H9 (cell line): ENCODE results near the gene CDCP2. TPM values are rescaled to one million over a fixed set of nuclear protein-coding genes. Genes with fewer than 3 reads are reported as not detected.
A peak's percentile ranks its signal among the peaks of the same experiment; 100 is the strongest.

Experiments
- DNase-seq: peaks from one replicate; pipeline ENCODE4 v3.0.0-alpha.2; 2017
- H2AFZ ChIP-seq: one replicate; pipeline ENCODE4 v1.6.1; 2013; ENCODE audit warnings: mild to moderate bottlenecking, low read length, control low read depth, moderate library complexity
- H2AK5ac ChIP-seq: 2 replicates; pipeline ENCODE4 v1.6.1; 2013; ENCODE audit warnings: low read length, control low read depth, mixed read lengths; ENCODE audit not compliant: insufficient read length
- H2BK120ac ChIP-seq: one replicate; pipeline ENCODE4 v1.6.1; 2013; ENCODE audit warnings: low read depth, mild to moderate bottlenecking, low read length, control low read depth, inconsistent platforms; ENCODE audit not compliant: poor library complexity, severe bottlenecking
- H2BK12ac ChIP-seq: 2 replicates; pipeline ENCODE4 v1.6.1; 2013; ENCODE audit warnings: low read length, control low read depth, mixed read lengths, low read depth; ENCODE audit not compliant: insufficient read length
- H2BK15ac ChIP-seq: 2 replicates; pipeline ENCODE4 v1.6.1; 2013; ENCODE audit warnings: low read depth, low read length, control low read depth
- H2BK20ac ChIP-seq: one replicate; pipeline ENCODE4 v1.6.1; 2013; ENCODE audit warnings: low read depth, mild to moderate bottlenecking, low read length, control low read depth, inconsistent platforms; ENCODE audit not compliant: poor library complexity, severe bottlenecking
- H2BK5ac ChIP-seq: 2 replicates; pipeline ENCODE4 v1.6.1; 2013; ENCODE audit warnings: low read length, control low read depth, mixed read lengths; ENCODE audit not compliant: insufficient read length
- H3K14ac ChIP-seq: 2 replicates; pipeline ENCODE4 v1.6.1; 2013; ENCODE audit warnings: low read length, control low read depth; ENCODE audit not compliant: insufficient read depth
- H3K18ac ChIP-seq: 2 replicates; pipeline ENCODE4 v1.6.1; 2013; ENCODE audit warnings: low read depth, mild to moderate bottlenecking, mixed read lengths, low read length, control low read depth; ENCODE audit not compliant: insufficient read length
- H3K23ac ChIP-seq: 2 replicates; pipeline ENCODE4 v1.6.1; 2013; ENCODE audit warnings: low read length, control low read depth, mixed read lengths, low read depth; ENCODE audit not compliant: insufficient read length
- H3K23me2 ChIP-seq: 2 replicates; pipeline ENCODE4 v1.6.1; 2013; ENCODE audit warnings: low read depth, mild to moderate bottlenecking, mixed read lengths, low read length, control low read depth; ENCODE audit not compliant: insufficient read length, poor library complexity, severe bottlenecking
- H3K27ac ChIP-seq: 2 replicates; pipeline ENCODE4 v1.5.1; 2013; ENCODE audit warnings: low read length, control low read depth, mixed read lengths, low read depth; ENCODE audit not compliant: insufficient read length
- H3K27me3 ChIP-seq: 2 replicates; pipeline ENCODE4 v1.6.1; 2013; ENCODE audit warnings: low read length, control low read depth, inconsistent platforms; ENCODE audit not compliant: insufficient read depth
- H3K4ac ChIP-seq: 2 replicates; pipeline ENCODE4 v1.6.1; 2013; ENCODE audit warnings: low read depth, mild to moderate bottlenecking, control low read depth, inconsistent platforms, low read length, moderate library complexity
- H3K4me1 ChIP-seq: 2 replicates; pipeline ENCODE4 v1.6.1; 2013; ENCODE audit warnings: low read length, control low read depth, inconsistent platforms; ENCODE audit not compliant: insufficient read depth
- H3K4me2 ChIP-seq: 2 replicates; pipeline ENCODE4 v1.6.1; 2013; ENCODE audit warnings: low read length, control low read depth, mixed read lengths; ENCODE audit not compliant: insufficient read length, insufficient read depth
- H3K56ac ChIP-seq: 2 replicates; pipeline ENCODE4 v1.6.1; 2013; ENCODE audit warnings: low read depth, mild to moderate bottlenecking, mixed read lengths, low read length, control low read depth; ENCODE audit not compliant: insufficient read length
- H3K79me1 ChIP-seq: 2 replicates; pipeline ENCODE4 v1.6.1; 2013; ENCODE audit warnings: low read depth, mild to moderate bottlenecking, moderate library complexity, low read length, control low read depth, inconsistent platforms; ENCODE audit not compliant: insufficient read depth, poor library complexity, severe bottlenecking
- H3K79me2 ChIP-seq: 2 replicates; pipeline ENCODE4 v1.6.1; 2013; ENCODE audit warnings: low read length, control low read depth, inconsistent platforms; ENCODE audit not compliant: insufficient read depth
- H3K9ac ChIP-seq: 2 replicates; pipeline ENCODE4 v1.6.1; 2013; ENCODE audit warnings: low read length, control low read depth, mixed read lengths; ENCODE audit not compliant: insufficient read length; ENCODE audit errors: extremely low read depth
- H3K9me3 ChIP-seq: one replicate; pipeline ENCODE4 v1.6.1; 2013; ENCODE audit warnings: low read depth, low read length, inconsistent platforms; ENCODE audit not compliant: control insufficient read depth
- H3T11ph ChIP-seq: one replicate; pipeline ENCODE4 v1.6.1; 2013; ENCODE audit warnings: mild to moderate bottlenecking, low read length, control low read depth, inconsistent platforms
- H4K20me1 ChIP-seq: one replicate; pipeline ENCODE4 v1.6.1; 2013; ENCODE audit not compliant: control insufficient read depth, insufficient read length, insufficient read depth
- H4K5ac ChIP-seq: 2 replicates; pipeline ENCODE4 v1.6.1; 2013; ENCODE audit warnings: low read depth, mild to moderate bottlenecking, mixed read lengths, low read length, control low read depth; ENCODE audit not compliant: insufficient read length
- H4K8ac ChIP-seq: replicated peaks from 2 replicates; pipeline ENCODE4 v1.6.1; 2013; ENCODE audit warnings: low read length, control low read depth, mixed read lengths, low read depth; ENCODE audit not compliant: insufficient read length
- H4K91ac ChIP-seq: 2 replicates; pipeline ENCODE4 v1.6.1; 2013; ENCODE audit warnings: low read depth, mild to moderate bottlenecking, moderate library complexity, mixed read lengths, low read length, control low read depth; ENCODE audit not compliant: insufficient read length
- H3K27ac Mint-ChIP-seq, 3 experiments: 2 replicates in 2 of 3; 3 replicates in 1 of 3; pipeline ENCODE4 v1.8.0; 2020 to 2021; ENCODE audit warnings: mixed read lengths in 3 of 3, mild to moderate bottlenecking in 1 of 3, moderate library complexity in 1 of 3
- H3K27me3 Mint-ChIP-seq: 2 replicates; pipeline ENCODE4 v1.8.0; 2021; ENCODE audit warnings: low read depth, mild to moderate bottlenecking, moderate library complexity, mixed read lengths
- H3K36me3 Mint-ChIP-seq, 3 experiments: 2 replicates in 2 of 3; 3 replicates in 1 of 3; pipeline ENCODE4 v1.8.0; 2020 to 2021; ENCODE audit warnings: low read depth in 3 of 3, mixed read lengths in 3 of 3; ENCODE audit not compliant: insufficient read depth in 1 of 3
- H3K4me1 Mint-ChIP-seq, 2 experiments: 2 replicates each; pipeline ENCODE4 v1.8.0; 2020; ENCODE audit warnings: mixed read lengths in 2 of 2
- H3K4me3 Mint-ChIP-seq, 2 experiments: 2 replicates in 1 of 2; 3 replicates in 1 of 2; pipeline ENCODE4 v1.8.0; 2020 to 2021; ENCODE audit warnings: mild to moderate bottlenecking in 2 of 2, mixed read lengths in 2 of 2, moderate library complexity in 1 of 2
- H3K9me3 Mint-ChIP-seq, 2 experiments: 2 replicates in 1 of 2; 3 replicates in 1 of 2; pipeline ENCODE4 v1.8.0; 2020; ENCODE audit warnings: mild to moderate bottlenecking in 2 of 2, mixed read lengths in 2 of 2, moderate library complexity in 1 of 2
- CTCF ChIP-seq: fragments of 200-600 bp; sonication (generic); conservative IDR thresholded peaks from 3 replicates; pipeline ENCODE4 v1.8.0; 2021; ENCODE audit warnings: antibody characterized with exemption, mild to moderate bottlenecking
- WGBS: extraction: QIAGEN DNeasy Blood & Tissue Kit; methylation state at CpG from one replicate; pipeline ENCODE4 v1.1.7; 2013; ENCODE audit warnings: missing lambda C conversion rate, low lambda C conversion rate, mixed read lengths; ENCODE audit not compliant: insufficient read length; ENCODE audit errors: extremely low coverage; 5-methylcytosine and 5-hydroxymethylcytosine counted together
- total RNA-seq: library from RNA; stranded (reverse); gene quantifications from 2 replicates; pipeline ENCODE4 v1.2.1, GENCODE V29; 2021

Gene CDCP2
- total RNA-seq, 1 experiment from 2014 or later, result not detected

- H3K79me1 ChIP-seq, result no peaks in the 10 kb centered on the region
- no peak overlapping the region for H3T11ph ChIP-seq
- H3K56ac ChIP-seq, result no peak overlapping the region
- Mint-ChIP-seq H3K27ac (no peak overlapping the region), H3K9me3 (no peaks in the 10 kb centered on the region), H3K4me3 (no peak overlapping the region), H3K36me3 (0 out of 7 replicates have a peak, but pooled peaks cover 0 to 2% (median 0%) of the 10 kb centered on the region in 3 experiments), H3K27me3 (no peaks in the 10 kb centered on the region; the same call in 1 of the 2 replicates), H3K4me1 (peaks cover 5 to 8% of the 10 kb centered on the region in 2 experiments; a peak in 2 of 4 replicates)
- no peaks in the 10 kb centered on the region for H3K4me1 ChIP-seq
- no peak overlapping the region for H3K4ac ChIP-seq
- no peak overlapping the region for H2BK12ac ChIP-seq
- peak; percentile 6 for DNase-seq
- H3K9me3 ChIP-seq, result no peaks in the 10 kb centered on the region
- TF ChIP-seq CTCF, result no peak
- no CpG with 5 or more reads among the region's 6 CpGs for WGBS
- H3K79me2 ChIP-seq, result no peaks in the 10 kb centered on the region
- no peak overlapping the region for H4K5ac ChIP-seq
- no peak overlapping the region for H2AFZ ChIP-seq
- no peak overlapping the region for H2BK120ac ChIP-seq
- H3K9ac ChIP-seq, result no peak overlapping the region
- H4K20me1 ChIP-seq, result no peaks in the 10 kb centered on the region
- no peak overlapping the region for H2BK15ac ChIP-seq
- no peak overlapping the region for H3K14ac ChIP-seq
- H3K4me2 ChIP-seq, result no peak overlapping the region
- H3K27ac ChIP-seq, result no peak overlapping the region
- H3K23me2 ChIP-seq, result no peaks in the 10 kb centered on the region
- no peak overlapping the region for H4K8ac ChIP-seq
- H2BK20ac ChIP-seq, result no peak overlapping the region
- no peaks in the 10 kb centered on the region for H3K27me3 ChIP-seq
- H2BK5ac ChIP-seq, result no peak overlapping the region
- no peak overlapping the region for H3K18ac ChIP-seq
- H2AK5ac ChIP-seq, result no peak overlapping the region
- no peak overlapping the region for H4K91ac ChIP-seq
- H3K23ac ChIP-seq, result no peak overlapping the region
These were observed 47.0 kb downstream of the CDCP2 start for GRCh38 chr1:54105736-54106269.
